ENCODE results near the gene PDZRN3. TPM values are rescaled to one million over a fixed set of nuclear protein-coding genes. Genes with fewer than 3 reads are reported as not detected.

PDZRN3 gene
- total RNA-seq, 1 experiment from 2014 or later: 0.17 TPM

- no peak for TF ChIP-seq YY1 (IDR thresholded peaks at IDR 0.05; ENCODE audit: extremely low read depth, insufficient replicate concordance, low read depth, low read length)
- TF ChIP-seq, protein P1, sequence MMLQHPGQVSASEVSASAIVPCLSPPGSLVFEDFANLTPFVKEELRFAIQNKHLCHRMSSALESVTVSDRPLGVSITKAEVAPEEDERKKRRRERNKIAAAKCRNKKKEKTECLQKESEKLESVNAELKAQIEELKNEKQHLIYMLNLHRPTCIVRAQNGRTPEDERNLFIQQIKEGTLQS (IDR thresholded peaks at IDR 0.05): no peak
- TF ChIP-seq EZH2phosphoT487 (IDR thresholded peaks at IDR 0.05; ENCODE audit: borderline replicate concordance): no peak
- no peak for TF ChIP-seq ZFX (IDR thresholded peaks at IDR 0.05)
- no peak for TF ChIP-seq ZBTB33 (IDR thresholded peaks at IDR 0.05; ENCODE audit: extremely low read depth, insufficient replicate concordance, low read length)
- TF ChIP-seq FOSL1 (IDR thresholded peaks at IDR 0.05; ENCODE audit: low read depth): no peak
- TF ChIP-seq CEBPB (IDR thresholded peaks at IDR 0.05; ENCODE audit: low read depth): no peak
- TF ChIP-seq MAX (IDR thresholded peaks at IDR 0.05): no peak
- TF ChIP-seq RAD21 (IDR thresholded peaks at IDR 0.05; ENCODE audit: low read depth): no peak
- TF ChIP-seq SIN3A (IDR thresholded peaks at IDR 0.05; ENCODE audit: low read depth): no peak
- DNase-seq (ENCODE audit: low read depth, low spot score): no peak
Observed at GRCh38 chr3:73452729-73453128, 172.0 kb downstream of the PDZRN3 start.

More at GRCh38 chr3:73452729-73453128, 172.0 kb downstream of the PDZRN3 start:
- Histone ChIP-seq H3K4me3 (replicated peaks in 1 of 2; ENCODE audit: low read depth in 1 of 2, low read length in 2 of 2) (no peak overlapping the region), H3K9me2 (ENCODE audit: insufficient read depth) (no peaks in the 10 kb centered on the region), H3K9me3 (ENCODE audit: control insufficient read depth in 1 of 2, insufficient read depth in 1 of 2, low read depth in 1 of 2, low read length in 2 of 2) (no peaks in the 10 kb centered on the region), H4K20me1 (ENCODE audit: insufficient read depth) (no peaks in the 10 kb centered on the region), H3K4me2 (ENCODE audit: low read length) (no peak overlapping the region), H2AFZ (ENCODE audit: low read depth, low read length, poor library complexity, severe bottlenecking) (no peak overlapping the region), H3K27me3 (ENCODE audit: insufficient read depth, low read length) (peaks cover 13% of the 10 kb centered on the region), H3K36me3 (ENCODE audit: control insufficient read depth in 1 of 2, insufficient read depth in 2 of 2, low read length in 2 of 2) (no peaks in the 10 kb centered on the region), H3K9ac (ENCODE audit: low read length) (no peak overlapping the region), H3K4me1 (ENCODE audit: control insufficient read depth in 1 of 2, insufficient read depth in 2 of 2, low read length in 2 of 2) (no peaks in the 10 kb centered on the region), H3K79me2 (ENCODE audit: insufficient read depth, low read length) (no peaks in the 10 kb centered on the region), H3K27ac (ENCODE audit: low read depth, low read length) (no peak overlapping the region)
- no peak for ATAC-seq
- BruUV-seq (replicated peaks): no TSS peak
- CTCF ChIA-PET: no interaction called here
- intact Hi-C loops (cut with micrococcal nuclease): no loop called here
- POLR2A ChIA-PET: no interaction called here
- RAD21 ChIA-PET (ENCODE audit: low non-redundant PET in 1 of 2, low total read pairs in 2 of 2, uncharacterized antibody in 2 of 2, unreplicated experiment in 2 of 2): no interaction called here

All from HCT116 (cell line).